CD14-positive monocyte (primary cell): ENCODE measurements around the gene PAX7. TPM values are rescaled to one million over a fixed set of nuclear protein-coding genes. Genes with fewer than 3 reads are reported as not detected.

Source experiments
- DNase-seq, 3 donors: peaks; one replicate each; pipeline ENCODE4 v3.0.0-alpha.2; 2011 to 2022
- H2AFZ ChIP-seq: 2 replicates; pipeline ENCODE4 v1.6.0; 2012; ENCODE audit warnings: mild to moderate bottlenecking, low read depth, low read length, inconsistent platforms; ENCODE audit not compliant: insufficient read depth, poor library complexity, severe bottlenecking
- H3K27ac ChIP-seq, 2 donors: 1 replicate in 1 of 2; 2 replicates in 1 of 2; pipeline ENCODE4 v1.5.1; 2012 to 2013; ENCODE audit warnings: low read length in 2 of 2, control low read depth in 1 of 2, inconsistent platforms in 1 of 2, low read depth in 1 of 2, mild to moderate bottlenecking in 1 of 2
- H3K27me3 ChIP-seq, 2 donors: one replicate each; pipeline versions ENCODE4 v1.6.0 to v1.6.1; 2011 to 2013; ENCODE audit warnings: low read length in 2 of 2; ENCODE audit not compliant: control insufficient read depth in 2 of 2, insufficient read depth in 2 of 2
- H3K36me3 ChIP-seq, 2 donors: replicated peaks in 1 of 2; 1 replicate in 1 of 2; 2 replicates in 1 of 2; pipeline versions ENCODE4 v1.5.1 to v1.6.1; 2012 to 2013; ENCODE audit warnings: low read length in 2 of 2, control low read depth in 1 of 2, inconsistent platforms in 1 of 2, mild to moderate bottlenecking in 1 of 2; ENCODE audit not compliant: insufficient read depth in 2 of 2, control insufficient read depth in 1 of 2
- H3K4me1 ChIP-seq, 2 donors: 1 replicate in 1 of 2; 2 replicates in 1 of 2; pipeline versions ENCODE4 v1.5.1 to v1.6.1; 2012 to 2013; ENCODE audit warnings: low read length in 2 of 2, control low read depth in 1 of 2, inconsistent platforms in 1 of 2, mild to moderate bottlenecking in 1 of 2, moderate library complexity in 1 of 2; ENCODE audit not compliant: insufficient read depth in 2 of 2, control insufficient read depth in 1 of 2
- H3K4me2 ChIP-seq: replicated peaks from 2 replicates; pipeline ENCODE3; 2012; ENCODE audit warnings: low read length, moderate library complexity, mild to moderate bottlenecking; ENCODE audit not compliant: poor library complexity, severe bottlenecking; ENCODE audit errors: extremely low read depth
- H3K4me3 ChIP-seq, 3 experiments: fragments of 200-600 bp in 1 of 3; sonication (generic) in 1 of 3; replicated peaks in 1 of 3; 1 replicate in 2 of 3; 2 replicates in 1 of 3; pipeline ENCODE4 v1.5.1; 2011 to 2013; ENCODE audit warnings: low read length in 3 of 3, mild to moderate bottlenecking in 3 of 3, control low read depth in 2 of 3, low read depth in 2 of 3, inconsistent platforms in 1 of 3, moderate library complexity in 1 of 3
- H3K79me2 ChIP-seq: 2 replicates; pipeline ENCODE4 v1.6.0; 2012; ENCODE audit warnings: mild to moderate bottlenecking, control low read depth, inconsistent platforms, low read length, moderate library complexity; ENCODE audit not compliant: insufficient read depth
- H3K9ac ChIP-seq: 2 replicates; pipeline ENCODE4 v1.6.0; 2017; ENCODE audit warnings: low read length, mild to moderate bottlenecking; ENCODE audit not compliant: insufficient read depth, poor library complexity, severe bottlenecking
- H3K9me3 ChIP-seq, 2 donors: replicated peaks in 1 of 2; 1 replicate in 1 of 2; 2 replicates in 1 of 2; pipeline versions ENCODE4 v1.5.1 to v1.6.1; 2012 to 2013; ENCODE audit warnings: low read length in 2 of 2, control low read depth in 1 of 2; ENCODE audit not compliant: control insufficient read depth in 1 of 2, insufficient read depth in 1 of 2
- H4K20me1 ChIP-seq: 2 replicates; pipeline ENCODE4 v1.6.0; 2012; ENCODE audit warnings: mild to moderate bottlenecking, low read length, control low read depth, moderate library complexity; ENCODE audit not compliant: insufficient read depth
- H3K27ac Mint-ChIP-seq, 7 donors: one replicate each; pipeline ENCODE4 v1.8.0; 2020; ENCODE audit warnings: mild to moderate bottlenecking in 7 of 7, mixed read lengths in 7 of 7, moderate library complexity in 6 of 7, inconsistent platforms in 2 of 7
- H3K27me3 Mint-ChIP-seq, 3 donors: one replicate each; pipeline ENCODE4 v1.8.0; 2021 to 2022; ENCODE audit warnings: low read depth in 3 of 3, mild to moderate bottlenecking in 3 of 3, mixed read lengths in 3 of 3, moderate library complexity in 3 of 3, inconsistent platforms in 1 of 3
- H3K36me3 Mint-ChIP-seq, 2 donors: one replicate each; pipeline ENCODE4 v1.8.0; 2020; ENCODE audit warnings: mixed read lengths in 2 of 2, inconsistent platforms in 1 of 2, mild to moderate bottlenecking in 1 of 2
- H3K4me1 Mint-ChIP-seq: one replicate; pipeline ENCODE4 v1.8.0; 2020; ENCODE audit warnings: mild to moderate bottlenecking, mixed read lengths
- H3K4me3 Mint-ChIP-seq, 2 donors: one replicate each; pipeline ENCODE4 v1.8.0; 2020; ENCODE audit warnings: mild to moderate bottlenecking in 2 of 2, mixed read lengths in 2 of 2, moderate library complexity in 1 of 2
- H3K9me3 Mint-ChIP-seq, 7 donors: one replicate each; pipeline ENCODE4 v1.8.0; 2020 to 2022; ENCODE audit warnings: mixed read lengths in 7 of 7, mild to moderate bottlenecking in 6 of 7, moderate library complexity in 6 of 7, inconsistent platforms in 2 of 7
- CTCF ChIP-seq: fragments of 200-600 bp; IDR thresholded peaks from one replicate; pipeline ENCODE4 v1.8.0; 2022; ENCODE audit warnings: antibody characterized with exemption, mild to moderate bottlenecking
- WGBS: methylation state at CpG from one replicate; pipeline ENCODE4 v1.1.5; 2013; ENCODE audit warnings: missing lambda C conversion rate; ENCODE audit not compliant: insufficient coverage; 5-methylcytosine and 5-hydroxymethylcytosine counted together
- intact Hi-C, 2 donors: fragments of 100-400 bp; cut with micrococcal nuclease; formaldehyde crosslinking; loops; one replicate each; pipeline versions ENCODE4 v1.15.0 to v1.15.1; 2023
- polyA plus RNA-seq, 3 donors: library from polyadenylated mRNA; depleted of rRNA in 1 of 3; unstranded in 2 of 3; stranded (reverse) in 1 of 3; fragments of 300-500 nt in 2 of 3; fragments of >200 nt in 1 of 3; fragmentation: Illumina TruSeq in 2 of 3; gene quantifications; 1 replicate in 2 of 3; 2 replicates in 1 of 3; pipeline ENCODE4 v1.2.3, GENCODE V29; 2012 to 2021

The PAX7 gene
- polyA plus RNA-seq, 3 donors: not detected

GRCh38 chr1:18670121-18670867, 39.6 kb downstream of the PAX7 start:
- no peaks in the 10 kb centered on the region for H3K9me3 ChIP-seq
- no peaks in the 10 kb centered on the region for H4K20me1 ChIP-seq
- H3K9ac ChIP-seq: no peak overlapping the region
- intact Hi-C loops: no loop called here
- no peaks in the 10 kb centered on the region for H3K36me3 ChIP-seq
- WGBS: 92% methylated on average over 11 of the region's 13 CpGs
- no peak for DNase-seq
- H3K27me3 ChIP-seq: peaks cover 0 to 2% of the 10 kb centered on the region in 2 donors
- no peak overlapping the region for H2AFZ ChIP-seq
- no peak overlapping the region for H3K4me2 ChIP-seq
- H3K79me2 ChIP-seq: no peaks in the 10 kb centered on the region
- Mint-ChIP-seq H3K27ac (no peak overlapping the region), H3K4me1 (no peaks in the 10 kb centered on the region), H3K9me3 (peaks cover 0 to 3% (median 0%) of the 10 kb centered on the region in 7 donors), H3K27me3 (peaks cover 17 to 39% (median 22%) of the 10 kb centered on the region in 3 donors), H3K4me3 (no peak overlapping the region), H3K36me3 (no peaks in the 10 kb centered on the region)
- H3K4me3 ChIP-seq: no peak overlapping the region
- H3K4me1 ChIP-seq: no peaks in the 10 kb centered on the region
- TF ChIP-seq CTCF: no peak
- no peak overlapping the region for H3K27ac ChIP-seq

GRCh38 chr1:18670868-18671225, 40.2 kb downstream of the PAX7 start:
- Mint-ChIP-seq H3K9me3 (no peaks in the 10 kb centered on the region), H3K4me3 (no peak overlapping the region), H3K36me3 (no peaks in the 10 kb centered on the region), H3K27ac (peak overlapping the region in 1 of 7 donors; percentile 75), H3K4me1 (no peaks in the 10 kb centered on the region), H3K27me3 (peaks cover 20 to 39% (median 26%) of the 10 kb centered on the region in 3 donors)
- H3K4me3 ChIP-seq: no peak overlapping the region
- no peak overlapping the region for H3K9ac ChIP-seq
- intact Hi-C loops: no loop called here
- H3K36me3 ChIP-seq: no peaks in the 10 kb centered on the region
- H2AFZ ChIP-seq: no peak overlapping the region
- H3K27me3 ChIP-seq: peaks cover 0 to 2% of the 10 kb centered on the region in 2 donors
- TF ChIP-seq CTCF: no peak
- DNase-seq: no peak
- H3K79me2 ChIP-seq: no peaks in the 10 kb centered on the region
- no peak overlapping the region for H3K4me2 ChIP-seq
- H4K20me1 ChIP-seq: no peaks in the 10 kb centered on the region
- 80% methylated on average over 1 of the region's 5 CpGs for WGBS
- no peak overlapping the region for H3K27ac ChIP-seq
- no peaks in the 10 kb centered on the region for H3K4me1 ChIP-seq
- H3K9me3 ChIP-seq: no peaks in the 10 kb centered on the region
